GM18505 (cell line): ENCODE results near the gene RIMS3.

Source experiments
- ATAC-seq: cut with Tn5 transposase; IDR thresholded peaks from one replicate; pipeline ENCODE4 v1.9.1; 2021; ENCODE audit not compliant: unreplicated experiment
- POLR2A ChIP-seq: IDR thresholded peaks from 4 replicates; pipeline ENCODE4 v1.6.1; 2011; ENCODE audit warnings: borderline replicate concordance; ENCODE audit not compliant: insufficient read depth, insufficient read length; ENCODE audit errors: extremely low read depth

Gene RIMS3

DNA sequence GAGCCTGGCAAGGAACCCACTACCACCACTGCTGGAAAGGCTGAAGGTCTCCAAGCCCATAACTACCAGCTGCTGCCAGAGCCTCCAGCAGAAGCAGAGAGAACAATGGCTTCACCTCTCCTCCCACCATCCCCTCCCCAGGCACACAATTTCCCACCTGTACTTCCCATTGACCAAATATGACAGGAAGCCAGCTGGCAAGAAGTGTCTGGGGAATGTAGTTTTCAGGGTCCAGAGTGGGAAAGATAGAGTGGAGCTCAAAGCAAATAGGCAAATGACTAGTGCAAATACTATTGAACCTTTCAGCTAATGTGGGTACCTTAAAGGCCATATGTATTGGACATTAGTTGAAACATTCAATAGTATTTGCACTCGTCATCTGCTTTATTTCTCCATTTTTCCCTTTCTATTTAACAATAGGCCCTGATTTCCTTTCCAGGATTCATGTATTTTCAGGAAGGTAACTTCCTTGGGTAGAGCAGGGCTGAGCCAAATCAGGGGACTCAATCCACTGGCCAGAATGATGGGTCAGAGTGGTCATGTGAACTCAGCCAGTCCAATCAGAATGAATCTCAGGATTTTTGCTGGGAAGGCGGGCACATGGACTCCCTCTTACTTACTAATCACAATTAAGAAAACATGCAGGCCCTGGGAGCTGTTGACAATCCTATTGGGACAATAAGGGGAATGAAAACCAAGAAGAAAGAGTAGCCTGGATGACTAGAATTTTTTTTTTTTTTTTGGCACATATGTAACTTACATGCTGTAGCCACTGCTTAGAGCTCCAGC lies 13.9 kb upstream of the RIMS3 start:
- ATAC-seq: no peak
- TF ChIP-seq POLR2A: no peak

- no peak for TF ChIP-seq POLR2A
- no peak for ATAC-seq
Observed at GRCh38 chr1:40676501-40676900, 11.0 kb upstream of the RIMS3 start.

DNA sequence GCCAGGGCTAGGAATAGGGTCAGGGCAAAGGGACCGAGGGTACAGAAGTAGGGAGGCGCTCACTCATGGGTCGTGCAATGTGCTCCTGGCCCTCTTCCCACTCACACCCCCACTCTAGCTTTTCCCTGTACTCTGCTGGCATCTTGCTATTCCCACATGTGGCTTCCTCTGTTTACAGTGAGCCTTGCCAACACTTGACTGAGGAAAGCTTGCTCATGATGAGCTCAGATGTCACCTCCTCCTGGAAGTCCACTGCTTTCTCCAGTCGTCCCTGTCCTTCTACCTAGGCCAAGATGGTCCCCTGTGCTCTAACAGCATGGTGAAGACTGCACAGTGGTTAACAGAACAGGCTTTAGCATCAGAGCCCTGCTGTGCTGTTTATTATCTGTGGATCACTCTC lies 8.0 kb upstream of the RIMS3 start:
- no peak for TF ChIP-seq POLR2A
- no peak for ATAC-seq

DNA sequence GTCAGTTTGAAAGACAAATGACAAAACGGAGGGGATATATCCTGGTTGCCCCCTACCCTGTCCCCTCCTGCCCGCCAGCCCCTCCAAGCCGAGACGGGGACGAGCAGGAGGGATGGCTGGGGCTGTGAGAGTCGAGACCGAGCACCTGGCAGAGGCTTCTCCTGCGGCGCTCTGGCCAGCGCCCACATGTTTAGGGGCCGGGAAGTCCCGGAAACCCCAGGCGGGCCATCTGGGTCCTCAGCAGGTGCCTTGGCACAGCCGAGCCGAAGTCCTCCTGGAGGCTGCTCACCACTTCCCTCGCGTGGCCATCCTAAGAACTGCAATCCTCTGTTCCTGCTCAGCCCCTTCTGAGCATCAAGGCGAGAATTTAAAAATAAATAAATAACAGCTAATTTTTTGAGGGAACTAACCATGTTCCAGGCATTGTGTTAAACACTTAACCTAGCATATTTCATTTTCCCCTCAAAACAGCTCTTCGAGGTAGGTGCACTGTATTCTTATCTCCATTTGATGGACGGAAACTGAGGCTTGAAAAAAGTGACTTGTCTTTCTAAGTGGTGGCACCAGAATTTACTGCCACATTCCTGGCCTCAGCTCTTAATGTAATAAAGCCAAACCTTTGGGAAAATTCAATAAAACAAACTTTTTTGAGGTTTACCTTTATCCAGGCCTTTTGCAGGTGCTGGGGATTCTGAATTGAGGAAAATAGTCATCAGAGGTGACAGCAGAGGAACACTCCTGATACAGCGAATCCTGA lies 3.5 kb upstream of the RIMS3 start:
- no peak for ATAC-seq
- TF ChIP-seq POLR2A: no peak

GRCh38 chr1:40664791-40665190 lies 691 bp downstream of the RIMS3 start:
- no peak for ATAC-seq
- no peak for TF ChIP-seq POLR2A

- no peak for ATAC-seq
- TF ChIP-seq POLR2A: no peak
Observed at GRCh38 chr1:40664167-40664537, 1.3 kb downstream of the RIMS3 start.

DNA sequence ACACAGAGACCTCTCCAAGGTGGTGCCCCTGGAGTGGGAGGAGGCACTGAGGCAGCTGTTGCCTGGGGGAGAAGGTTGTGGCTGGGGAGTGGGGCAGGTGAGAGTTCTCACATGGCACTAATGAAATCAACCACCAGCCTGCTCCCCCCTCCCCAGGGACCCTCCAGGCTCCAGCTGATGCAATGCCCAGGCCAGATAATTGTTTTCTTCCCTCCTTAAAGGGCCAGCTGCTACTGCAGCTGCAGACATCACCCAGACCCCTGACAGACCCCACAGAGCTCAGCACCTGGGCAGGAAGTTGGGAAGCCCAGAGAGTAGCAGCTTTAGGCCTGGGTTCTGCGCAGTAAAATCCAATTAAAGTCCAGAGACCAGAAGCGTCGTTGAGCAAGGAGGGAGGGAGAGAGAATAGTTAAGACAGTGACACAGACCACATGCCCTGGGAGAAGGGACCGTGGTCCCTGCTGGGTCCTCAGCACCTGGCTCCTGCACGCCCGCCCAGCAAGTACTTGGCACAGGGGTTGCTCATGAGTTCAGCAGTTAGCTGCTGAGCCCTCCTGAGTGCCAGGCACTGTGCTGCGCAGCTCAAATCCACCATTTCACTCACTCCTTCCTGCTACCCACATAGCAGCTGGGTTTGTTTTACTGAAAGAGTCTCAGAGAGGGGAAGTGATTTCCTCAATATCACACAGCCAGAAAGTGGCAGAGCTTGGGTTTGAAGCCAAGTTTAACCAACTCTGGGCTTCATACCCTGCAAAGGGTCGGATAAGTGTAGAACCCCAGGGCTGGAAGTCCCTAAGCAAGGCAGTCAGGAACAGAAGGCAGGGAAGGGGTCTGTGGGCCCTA lies 1.9 kb downstream of the RIMS3 start:
- no peak for TF ChIP-seq POLR2A
- ATAC-seq: no peak

DNA sequence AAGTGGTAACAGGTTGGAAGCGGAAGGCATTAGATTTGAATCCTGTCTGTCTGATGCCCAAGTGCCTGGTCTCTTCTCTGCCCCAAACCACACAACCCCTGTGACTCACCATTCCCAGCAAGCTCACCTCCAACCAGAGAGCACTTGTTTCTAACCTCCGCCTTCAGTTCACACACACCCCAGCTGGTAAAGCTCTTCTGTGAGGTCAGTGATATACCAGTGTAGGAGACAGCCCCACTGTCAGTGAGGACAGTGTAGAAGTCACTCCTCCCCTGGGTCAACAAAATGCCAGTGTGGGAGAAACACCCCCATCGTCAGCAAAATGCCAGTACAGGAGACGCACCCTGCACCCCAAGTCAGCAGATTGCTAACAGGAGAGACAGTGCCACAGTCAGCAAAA lies 2.6 kb downstream of the RIMS3 start:
- TF ChIP-seq POLR2A: no peak
- ATAC-seq: no peak

DNA sequence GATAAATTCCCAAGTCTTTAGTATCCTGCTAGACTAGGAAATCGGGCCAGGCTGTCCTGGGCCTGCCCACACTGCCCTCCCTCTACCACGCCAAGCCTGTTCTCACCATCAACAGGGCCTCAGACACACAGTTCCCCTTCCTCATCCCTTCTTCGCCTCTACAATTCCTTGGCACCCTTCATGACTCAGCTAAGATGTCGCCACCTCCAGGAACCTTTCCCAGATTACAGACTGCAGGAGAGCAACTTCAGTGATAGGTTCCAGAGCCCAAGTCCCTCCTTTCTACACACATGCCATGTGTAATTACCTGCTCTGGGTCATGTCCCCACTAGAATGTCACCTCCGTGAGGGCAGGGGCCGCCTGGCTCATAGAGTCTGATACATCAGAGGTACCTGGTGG lies 3.3 kb downstream of the RIMS3 start:
- TF ChIP-seq POLR2A: no peak
- no peak for ATAC-seq

DNA sequence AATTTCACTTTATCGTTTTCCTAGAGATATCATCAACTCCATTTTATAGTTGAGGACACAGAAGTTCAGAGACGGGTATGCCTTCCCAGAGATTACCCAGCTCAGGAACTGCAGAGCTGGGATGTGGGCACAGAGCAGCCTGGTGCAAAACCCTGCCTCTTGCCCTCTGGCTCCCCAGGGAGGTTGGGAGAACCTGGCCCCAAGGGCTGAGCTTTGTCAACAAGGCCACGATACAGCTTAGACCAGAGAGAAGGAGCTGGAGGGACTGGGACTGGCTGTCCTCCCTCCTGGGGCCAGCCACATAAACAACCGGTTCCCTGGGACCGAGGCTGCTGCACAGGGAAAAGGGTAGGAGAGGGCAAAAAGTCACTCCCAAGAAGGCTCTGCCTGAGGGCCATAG lies 3.8 kb downstream of the RIMS3 start:
- no peak for TF ChIP-seq POLR2A
- no peak for ATAC-seq

- no peak for TF ChIP-seq POLR2A
- no peak for ATAC-seq
Observed at GRCh38 chr1:40659649-40659947, 5.9 kb downstream of the RIMS3 start.

GRCh38 chr1:40658751-40659648 lies 6.5 kb downstream of the RIMS3 start:
- ATAC-seq: no peak
- TF ChIP-seq POLR2A: no peak

- no peak for ATAC-seq
- no peak for TF ChIP-seq POLR2A
Observed at GRCh38 chr1:40657046-40657445, 8.4 kb downstream of the RIMS3 start.

DNA sequence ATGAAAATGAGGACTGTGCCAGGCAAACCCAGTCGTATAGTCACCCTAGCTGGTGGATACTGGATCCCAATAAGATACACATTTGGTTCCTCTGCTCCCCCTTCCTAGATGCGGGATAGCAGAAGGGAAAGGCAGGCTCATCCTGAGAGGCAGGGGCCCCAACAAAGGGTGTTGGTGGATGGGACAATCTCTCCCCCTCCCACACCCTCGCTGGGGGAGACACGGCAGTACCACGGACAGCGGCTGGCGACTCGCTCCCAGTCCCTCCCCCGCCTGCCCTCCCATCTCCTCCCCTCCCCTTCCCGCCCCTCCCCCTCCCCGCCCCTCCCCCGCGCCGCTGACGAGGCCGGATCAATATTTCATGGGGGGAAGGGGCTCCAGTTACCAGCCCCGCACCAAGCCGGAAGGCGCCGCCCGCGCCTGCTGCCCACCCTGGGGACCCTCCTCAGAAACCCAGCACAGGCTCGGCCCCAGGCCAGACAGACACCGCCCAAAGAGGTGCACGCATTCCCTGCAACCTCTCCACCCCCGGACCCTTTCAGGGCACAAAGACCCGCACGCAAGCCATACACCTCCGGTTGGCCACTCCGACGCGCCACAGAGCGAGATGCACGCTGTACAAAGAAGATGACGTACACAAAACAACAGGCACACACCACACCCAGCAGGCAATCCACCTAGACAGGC lies 11.5 kb downstream of the RIMS3 start:
- no peak for TF ChIP-seq POLR2A
- no peak for ATAC-seq
